ENCODE measurements around the gene HAUS7. TPM values are rescaled to one million over a fixed set of nuclear protein-coding genes. Genes with fewer than 3 reads are reported as not detected.

Gene HAUS7
- total RNA-seq, 1 experiment from 2014 or later: 46.5 TPM

- TF ChIP-seq AR (CRISPR knock-in tag; IDR thresholded peaks at IDR 0.05): no peak
These were observed 2.3 kb downstream of the HAUS7 start (continued) for GRCh38 chrX:153468008-153468580.

GRCh38 chrX:153465691-153466380 lies 4.5 kb downstream of the HAUS7 start:
- POLR2A ChIA-PET: no interaction called here
- CTCF ChIA-PET: no interaction called here
- Mint-ChIP-seq H3K27me3 (ENCODE audit: low read depth) (no peaks in the 10 kb centered on the region), H3K9me3 (no peaks in the 10 kb centered on the region), H3K4me3 (no peak overlapping the region), H3K27ac (no peak overlapping the region), H3K36me3 (peaks cover 4% of the 10 kb centered on the region), H3K4me1 (no peaks in the 10 kb centered on the region)
- DNase-seq (ENCODE audit: low spot score): no peak
- no peak for TF ChIP-seq HMGXB4 (CRISPR knock-in tag; IDR thresholded peaks at IDR 0.05)
- TF ChIP-seq ZSCAN18 (CRISPR knock-in tag; IDR thresholded peaks at IDR 0.05): no peak
- TF ChIP-seq TP53 (CRISPR knock-in tag; IDR thresholded peaks at IDR 0.05): no peak
- TF ChIP-seq FOXJ3 (CRISPR knock-in tag; IDR thresholded peaks at IDR 0.05; ENCODE audit: borderline replicate concordance): no peak
- TF ChIP-seq ATF6 (CRISPR knock-in tag; IDR thresholded peaks at IDR 0.05): no peak
- TF ChIP-seq ETV6 (CRISPR knock-in tag; IDR thresholded peaks at IDR 0.05): no peak
- TF ChIP-seq IRF2 (CRISPR knock-in tag; IDR thresholded peaks at IDR 0.05; ENCODE audit: borderline replicate concordance, low read depth): no peak
- no peak for TF ChIP-seq SMAD3 (CRISPR knock-in tag; IDR thresholded peaks at IDR 0.05; ENCODE audit: borderline replicate concordance)
- TF ChIP-seq JAZF1 (CRISPR knock-in tag; IDR thresholded peaks at IDR 0.05): no peak
- no peak for TF ChIP-seq PRRX2 (CRISPR knock-in tag; IDR thresholded peaks at IDR 0.05)
- TF ChIP-seq E2F1 (CRISPR knock-in tag; IDR thresholded peaks at IDR 0.05): no peak
- ATAC-seq: no peak

- Mint-ChIP-seq H3K36me3 (peaks cover 8% of the 10 kb centered on the region), H3K4me1 (no peaks in the 10 kb centered on the region), H3K4me3 (no peak overlapping the region), H3K27ac (no peak overlapping the region), H3K27me3 (ENCODE audit: low read depth) (no peaks in the 10 kb centered on the region), H3K9me3 (no peaks in the 10 kb centered on the region)
- ATAC-seq: no peak
- CTCF ChIA-PET: no interaction called here
- POLR2A ChIA-PET: no interaction called here
- DNase-seq (ENCODE audit: low spot score): no peak
- TF ChIP-seq ZNF423 (CRISPR knock-in tag; IDR thresholded peaks at IDR 0.05) (no peak), CREM (CRISPR knock-in tag; IDR thresholded peaks at IDR 0.05) (no peak), SMAD4 (CRISPR knock-in tag; IDR thresholded peaks at IDR 0.05) (no peak), PREB (CRISPR knock-in tag; IDR thresholded peaks at IDR 0.05; ENCODE audit: borderline replicate concordance) (no peak), AFF4 (CRISPR knock-in tag; IDR thresholded peaks at IDR 0.05; ENCODE audit: borderline replicate concordance) (no peak), MXD4 (CRISPR knock-in tag; IDR thresholded peaks at IDR 0.05; ENCODE audit: borderline replicate concordance) (no peak)
These were observed 6.3 kb downstream of the HAUS7 start for GRCh38 chrX:153464116-153464515.

All from WTC11 (cell line).